Retinal pigment epithelial cell (primary cell): ENCODE data around the gene ZNF556.
A peak's percentile ranks its signal among the peaks of the same experiment; 100 is the strongest.

Source experiments
- DNase-seq: peaks from one replicate; pipeline ENCODE4 v3.0.0-alpha.2; 2010; ENCODE audit warnings: low read depth
- H3K4me3 ChIP-seq: 2 replicates; pipeline ENCODE4 v1.5.1; 2011; ENCODE audit warnings: mild to moderate bottlenecking, low read length, control low read depth, moderate library complexity
- CTCF ChIP-seq: conservative IDR thresholded peaks from 2 replicates; pipeline ENCODE4 v1.5.1; 2011; ENCODE audit warnings: low read depth, low read length, control low read depth, inconsistent platforms

ZNF556 gene

DNA sequence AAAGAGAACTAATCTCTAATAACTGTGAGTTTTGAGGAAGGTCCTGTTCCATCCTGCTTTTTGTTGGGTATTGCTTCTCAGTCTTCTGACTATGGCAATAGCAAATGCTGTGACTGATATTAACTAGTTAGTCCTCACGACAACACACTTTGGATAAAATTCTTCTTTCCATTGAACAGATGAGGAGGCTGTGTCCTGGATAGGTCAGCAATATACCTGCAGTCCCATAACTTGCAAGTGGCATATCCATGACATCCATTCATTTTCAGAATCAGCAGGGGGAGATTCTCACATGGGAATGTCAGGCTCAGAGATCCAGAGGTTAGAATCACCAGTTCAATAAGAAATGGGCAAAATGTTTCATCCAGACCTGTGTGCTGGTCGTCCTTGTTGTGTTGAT lies 40.1 kb upstream of the ZNF556 start:
- no peak for TF ChIP-seq CTCF
- H3K4me3 ChIP-seq = no peak overlapping the region
- DNase-seq = no peak

GRCh38 chr19:2827840-2828489 lies 39.2 kb upstream of the ZNF556 start:
- TF ChIP-seq CTCF = no peak
- no peak for DNase-seq

GRCh38 chr19:2834294-2834871 lies 32.8 kb upstream of the ZNF556 start:
- no peak overlapping the region for H3K4me3 ChIP-seq
- no peak for TF ChIP-seq CTCF
- no peak for DNase-seq

More at GRCh38 chr19:2827840-2828489, 39.2 kb upstream of the ZNF556 start:
- H3K4me3 ChIP-seq = no peak overlapping the region

DNA sequence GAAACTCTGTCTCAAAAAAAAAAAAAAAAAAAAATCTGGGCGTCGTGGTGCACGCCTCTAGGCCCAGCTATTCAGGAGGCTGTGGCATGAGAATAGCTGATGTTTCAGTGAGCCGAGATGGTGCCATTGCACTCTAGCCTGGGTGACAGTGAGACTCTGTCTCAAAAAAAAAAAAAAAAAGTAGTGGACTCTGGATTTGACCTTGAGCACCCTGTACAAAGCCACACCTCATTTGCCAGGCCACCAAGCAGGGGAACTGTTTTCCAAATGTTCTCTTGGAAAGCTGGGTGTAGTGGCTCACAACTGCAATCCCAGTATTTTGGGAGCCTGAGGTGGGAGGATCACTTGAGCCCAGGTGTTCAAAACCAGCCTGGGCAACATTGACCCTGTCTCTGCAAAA lies 29.7 kb upstream of the ZNF556 start:
- no peak for TF ChIP-seq CTCF

GRCh38 chr19:2840794-2841791 lies 26.0 kb upstream of the ZNF556 start, which contains the start of gene ZNF555:
Gene ZNF555 (plus strand): TSS chr19:2841475. CDS start chr19:2841573, 98 bp downstream.
- peak within 1 kb of the TSS; percentile 71 for H3K4me3 ChIP-seq
- peak; percentile 49 for TF ChIP-seq CTCF
- peak; percentile 98 for DNase-seq

More for the DNA sequence above, 29.7 kb upstream of the ZNF556 start:
- no peak for DNase-seq
- H3K4me3 ChIP-seq = no peak overlapping the region

DNA sequence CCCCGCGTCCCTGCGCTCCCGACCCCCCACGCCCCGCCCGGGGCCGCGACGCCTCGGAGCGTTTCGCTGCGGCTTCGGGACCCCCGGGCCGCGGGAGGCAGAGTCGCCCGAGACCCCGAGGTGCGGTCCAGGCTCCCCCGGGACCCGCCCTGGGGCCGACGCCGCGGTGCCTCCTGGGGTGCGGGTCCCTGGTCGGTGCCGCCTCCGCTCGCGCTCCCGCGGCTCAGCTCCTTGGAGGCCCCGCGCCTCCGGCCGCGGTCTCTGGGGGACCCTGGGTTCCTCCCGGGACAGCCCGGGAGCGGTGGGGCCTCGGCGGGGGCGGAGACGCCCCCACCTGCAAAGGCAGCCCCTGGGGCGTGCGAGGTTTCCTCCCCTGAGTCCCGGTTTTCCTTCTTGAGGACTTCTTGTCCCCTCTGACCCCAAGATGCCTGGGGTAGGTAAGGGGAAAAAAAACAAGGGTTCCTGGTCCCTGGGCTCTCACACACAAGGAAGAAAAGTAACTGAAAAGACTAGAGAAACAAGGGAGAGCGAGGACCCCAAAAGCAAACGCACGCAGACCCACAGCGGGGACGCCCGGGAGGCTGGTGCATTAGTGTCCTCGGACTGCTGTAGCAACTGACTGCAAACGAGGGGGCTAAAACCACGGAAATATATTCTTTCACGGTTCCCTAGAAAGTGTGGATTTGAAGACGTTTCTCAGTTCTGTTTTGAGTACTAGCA lies 25.1 kb upstream of the ZNF556 start:
- peak overlapping the region; percentile 71 for H3K4me3 ChIP-seq
- DNase-seq = no peak
- no peak for TF ChIP-seq CTCF
